Effector memory CD4-positive, alpha-beta T cell (primary cell): Measurements from ENCODE around the gene PHF2.

ENCODE experiments used
- DNase-seq, 3 donors: peaks; one replicate each; pipeline ENCODE4 v3.0.0-alpha.2; 2020
- H3K27ac ChIP-seq: 2 replicates; pipeline ENCODE4 v1.7.0; 2013; ENCODE audit warnings: mild to moderate bottlenecking, low read length, moderate library complexity; ENCODE audit not compliant: insufficient read depth, poor library complexity, severe bottlenecking
- H3K27me3 ChIP-seq: replicated peaks from 2 replicates; pipeline ENCODE4 v1.7.0; 2013; ENCODE audit warnings: mild to moderate bottlenecking, low read length; ENCODE audit not compliant: insufficient read depth, control insufficient read depth, poor library complexity, severe bottlenecking
- H3K36me3 ChIP-seq: 2 replicates; pipeline ENCODE4 v1.7.0; 2013; ENCODE audit warnings: mild to moderate bottlenecking, low read length, moderate library complexity; ENCODE audit not compliant: control insufficient read depth, insufficient read depth
- H3K4me1 ChIP-seq: 2 replicates; pipeline ENCODE4 v1.7.0; 2013; ENCODE audit warnings: low read length, mild to moderate bottlenecking; ENCODE audit not compliant: control insufficient read depth, insufficient read depth, poor library complexity, severe bottlenecking
- H3K4me3 ChIP-seq: 2 replicates; pipeline ENCODE4 v1.7.0; 2013; ENCODE audit warnings: low read length, low read depth, mild to moderate bottlenecking; ENCODE audit not compliant: insufficient read depth, poor library complexity, severe bottlenecking
- H3K9me3 ChIP-seq: 2 replicates; pipeline ENCODE4 v1.7.0; 2013; ENCODE audit warnings: mild to moderate bottlenecking, low read length, moderate library complexity; ENCODE audit not compliant: control insufficient read depth

Gene PHF2

DNA sequence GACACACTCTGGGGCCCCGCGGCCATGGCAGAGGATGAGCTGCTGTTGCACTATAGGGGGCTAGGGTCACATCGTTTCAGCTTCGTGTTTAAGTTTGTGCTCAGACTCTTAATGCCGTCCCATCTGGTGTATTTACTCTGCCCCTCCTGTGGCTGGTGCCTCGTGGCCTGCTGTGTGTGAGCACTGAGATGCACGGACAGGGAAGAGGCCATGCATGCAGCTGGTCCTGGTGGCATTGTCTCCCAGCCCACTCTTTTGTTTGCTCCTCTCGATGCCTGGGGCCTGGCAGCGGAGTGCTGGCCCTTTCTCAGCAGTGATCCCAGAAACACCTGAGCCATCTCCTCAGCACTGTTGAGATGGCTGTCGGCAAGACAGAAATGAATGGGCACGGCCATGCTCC lies 30.0 kb upstream of the PHF2 start:
- no peaks in the 10 kb centered on the region for H3K9me3 ChIP-seq
- H3K4me3 ChIP-seq = no peak overlapping the region
- H3K4me1 ChIP-seq = no peaks in the 10 kb centered on the region
- H3K36me3 ChIP-seq = peaks cover 57% of the 10 kb centered on the region
- DNase-seq = no peak
- H3K27me3 ChIP-seq = no peaks in the 10 kb centered on the region
- no peak overlapping the region for H3K27ac ChIP-seq

- Histone ChIP-seq H3K4me1 (no peaks in the 10 kb centered on the region), H3K9me3 (no peaks in the 10 kb centered on the region), H3K27ac (no peak overlapping the region), H3K36me3 (peaks cover 66% of the 10 kb centered on the region), H3K27me3 (no peaks in the 10 kb centered on the region), H3K4me3 (no peak overlapping the region)
- DNase-seq = no peak
Observed at GRCh38 chr9:93549611-93550010, 26.8 kb upstream of the PHF2 start.

DNA sequence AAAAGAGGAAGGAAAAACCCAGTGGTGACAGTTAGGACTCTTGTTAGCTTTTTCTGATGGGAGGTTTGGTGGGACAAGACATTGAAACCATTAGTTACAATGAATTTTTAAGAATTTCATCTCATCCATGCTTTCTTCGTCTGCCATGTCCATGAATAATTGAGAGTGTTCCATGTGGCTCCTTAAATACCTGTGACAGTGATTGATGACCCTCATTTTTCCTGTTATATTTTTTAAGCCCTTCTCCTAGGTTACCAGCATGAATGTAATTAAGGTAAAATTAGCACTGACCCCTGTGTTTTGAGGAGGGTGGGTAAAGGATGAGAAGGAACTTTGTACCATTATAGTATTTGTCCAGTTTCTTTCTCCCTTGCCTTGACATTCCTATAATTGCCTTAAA lies 23.5 kb upstream of the PHF2 start:
- H3K27me3 ChIP-seq = no peaks in the 10 kb centered on the region
- no peaks in the 10 kb centered on the region for H3K4me1 ChIP-seq
- H3K4me3 ChIP-seq = no peak overlapping the region
- H3K36me3 ChIP-seq = peaks cover 62% of the 10 kb centered on the region
- no peak for DNase-seq
- no peak overlapping the region for H3K27ac ChIP-seq
- H3K9me3 ChIP-seq = no peaks in the 10 kb centered on the region

GRCh38 chr9:93555370-93555769 lies 21.0 kb upstream of the PHF2 start:
- H3K4me1 ChIP-seq = no peaks in the 10 kb centered on the region
- no peak overlapping the region for H3K27ac ChIP-seq
- H3K4me3 ChIP-seq = no peak overlapping the region
- peaks cover 66% of the 10 kb centered on the region for H3K36me3 ChIP-seq
- no peaks in the 10 kb centered on the region for H3K9me3 ChIP-seq
- no peaks in the 10 kb centered on the region for H3K27me3 ChIP-seq
- no peak for DNase-seq

DNA sequence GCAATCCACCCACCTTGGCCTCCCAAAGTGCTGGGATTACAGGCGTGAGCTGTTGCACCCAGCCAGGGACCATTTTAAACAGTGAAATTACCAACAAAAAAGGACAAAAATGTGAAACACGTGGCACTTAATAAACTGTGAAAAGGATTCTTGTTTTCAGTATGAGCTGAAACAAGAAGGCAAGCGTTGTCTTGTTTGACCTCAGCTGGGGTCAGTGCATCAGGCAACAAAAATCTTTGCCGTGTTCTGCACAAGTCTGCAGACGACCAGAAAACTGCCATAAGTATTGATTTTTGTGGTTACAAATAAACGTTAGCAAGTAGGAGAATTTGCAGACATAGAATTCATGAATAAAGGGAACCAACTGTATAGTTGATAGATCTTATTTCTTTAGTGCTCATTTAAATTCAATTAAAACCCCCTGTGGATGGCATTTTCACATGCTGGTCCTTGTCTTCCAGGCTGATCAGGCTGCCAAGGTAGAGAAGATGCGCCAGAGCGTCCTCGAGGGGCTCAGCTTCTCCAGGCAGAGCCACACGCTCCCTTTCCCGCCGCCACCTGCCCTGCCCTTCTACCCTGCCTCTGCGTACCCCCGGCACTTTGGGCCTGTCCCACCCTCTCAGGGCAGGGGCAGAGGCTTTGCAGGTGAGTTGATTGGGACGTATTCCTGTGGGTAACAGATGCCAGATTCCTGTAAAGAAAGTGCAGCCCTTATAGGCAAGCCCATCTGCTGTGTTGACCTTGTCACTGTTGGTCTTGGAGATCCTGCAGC lies 18.8 kb upstream of the PHF2 start:
- DNase-seq = no peak

GRCh38 chr9:93558503-93558902 lies 17.9 kb upstream of the PHF2 start:
- no peaks in the 10 kb centered on the region for H3K27me3 ChIP-seq
- H3K36me3 ChIP-seq = peaks cover 69% of the 10 kb centered on the region
- H3K4me3 ChIP-seq = no peak overlapping the region
- no peaks in the 10 kb centered on the region for H3K4me1 ChIP-seq
- DNase-seq = no peak
- no peaks in the 10 kb centered on the region for H3K9me3 ChIP-seq
- H3K27ac ChIP-seq = no peak overlapping the region

More for the DNA sequence above, 18.8 kb upstream of the PHF2 start:
- Histone ChIP-seq H3K27ac (no peak overlapping the region), H3K27me3 (no peaks in the 10 kb centered on the region), H3K36me3 (peaks cover 67% of the 10 kb centered on the region), H3K9me3 (no peaks in the 10 kb centered on the region), H3K4me3 (no peak overlapping the region), H3K4me1 (no peaks in the 10 kb centered on the region)

DNA sequence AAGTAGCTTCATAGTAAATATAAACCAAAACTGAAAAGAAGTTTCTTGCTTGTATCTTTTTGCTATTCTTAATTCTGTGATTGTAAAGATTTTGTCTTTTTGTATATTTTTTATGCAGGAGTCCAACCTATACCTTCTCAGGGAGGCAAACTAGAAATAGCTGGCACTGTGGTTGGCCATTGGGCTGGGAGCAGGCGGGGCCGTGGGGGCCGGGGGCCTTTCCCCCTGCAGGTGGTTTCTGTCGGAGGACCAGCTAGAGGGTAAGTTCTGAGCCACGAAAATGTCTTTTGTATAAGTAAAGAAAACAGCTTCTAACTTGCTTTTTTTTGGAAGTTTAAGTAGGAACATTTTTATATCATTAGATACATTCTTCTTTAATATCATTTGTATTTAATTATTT lies 15.4 kb upstream of the PHF2 start:
- H3K9me3 ChIP-seq = no peaks in the 10 kb centered on the region
- peaks cover 64% of the 10 kb centered on the region for H3K36me3 ChIP-seq
- no peak overlapping the region for H3K4me3 ChIP-seq
- H3K4me1 ChIP-seq = no peaks in the 10 kb centered on the region
- H3K27ac ChIP-seq = no peak overlapping the region
- H3K27me3 ChIP-seq = no peaks in the 10 kb centered on the region
- DNase-seq = no peak

GRCh38 chr9:93562157-93562556 lies 14.2 kb upstream of the PHF2 start:
- peaks cover 56% of the 10 kb centered on the region for H3K36me3 ChIP-seq
- no peak overlapping the region for H3K27ac ChIP-seq
- no peaks in the 10 kb centered on the region for H3K9me3 ChIP-seq
- peaks cover 4% of the 10 kb centered on the region for H3K4me1 ChIP-seq
- DNase-seq = no peak
- no peaks in the 10 kb centered on the region for H3K27me3 ChIP-seq
- no peak overlapping the region for H3K4me3 ChIP-seq

DNA sequence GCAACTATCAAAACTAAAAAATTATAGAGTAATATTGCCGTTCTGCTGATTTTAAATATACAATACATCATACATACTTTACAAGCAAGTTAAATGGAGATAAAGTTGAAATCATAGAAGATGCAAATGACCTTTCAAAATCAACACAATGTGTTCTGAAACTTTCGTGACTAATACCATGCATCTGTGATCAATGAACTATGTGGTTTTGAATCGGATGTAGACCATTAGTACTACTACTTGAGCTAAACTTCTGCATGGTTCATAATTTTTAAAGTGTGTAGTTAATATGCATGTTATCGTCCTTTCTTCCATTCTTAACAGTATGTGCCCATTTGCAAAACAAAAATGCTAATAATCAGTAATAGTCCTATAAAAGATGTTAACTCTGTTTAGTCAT lies 11.3 kb upstream of the PHF2 start:
- H3K27me3 ChIP-seq = no peaks in the 10 kb centered on the region
- peaks cover 10% of the 10 kb centered on the region for H3K4me1 ChIP-seq
- peaks cover 30% of the 10 kb centered on the region for H3K36me3 ChIP-seq
- H3K4me3 ChIP-seq = no peak overlapping the region
- no peak overlapping the region for H3K27ac ChIP-seq
- no peak for DNase-seq
- no peaks in the 10 kb centered on the region for H3K9me3 ChIP-seq

DNA sequence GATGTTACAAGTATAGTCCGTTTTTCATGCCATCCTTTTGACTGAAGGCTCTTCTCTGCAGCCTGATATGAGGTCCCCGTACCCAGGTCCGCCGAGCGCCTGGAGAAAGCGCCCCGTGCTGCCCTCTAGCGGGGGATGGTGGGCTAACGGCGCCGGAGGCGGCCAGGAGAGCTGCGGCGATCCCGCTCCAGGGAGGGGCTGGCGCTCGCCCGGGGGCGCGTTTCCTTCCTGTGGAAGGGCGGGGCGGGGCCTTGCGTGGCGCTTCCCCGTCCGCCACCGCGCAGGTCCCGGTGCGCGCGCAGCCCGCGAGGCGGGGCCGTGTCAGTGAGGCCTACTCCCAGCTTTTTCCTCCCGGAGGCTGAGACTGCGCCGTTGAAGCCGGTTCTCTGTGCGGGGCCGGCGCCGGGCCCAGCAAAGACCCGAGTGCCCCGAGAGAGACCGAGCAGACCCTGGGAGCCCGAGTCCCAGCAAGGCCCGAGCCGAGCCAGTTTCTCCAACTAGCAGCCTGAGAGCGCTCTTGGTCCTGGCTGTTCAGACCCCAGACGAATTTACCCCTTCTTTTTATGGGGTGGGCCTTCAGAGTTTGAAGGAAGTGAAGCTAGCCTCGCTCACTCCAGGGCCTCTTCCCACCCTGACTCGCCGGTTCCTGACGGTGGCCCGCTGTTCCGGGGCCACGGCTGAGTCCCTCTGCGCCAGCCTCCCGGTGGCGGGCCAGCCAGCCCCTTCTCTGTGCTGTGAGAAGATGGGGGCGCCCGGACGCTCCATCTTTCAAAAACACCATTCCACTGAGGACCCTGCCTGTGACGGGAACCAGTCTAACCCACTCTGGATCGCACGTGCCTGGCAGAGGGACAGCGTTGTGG lies 9.7 kb upstream of the PHF2 start:
- DNase-seq = peak; percentile 96 to 97 (median 97)
- Histone ChIP-seq H3K4me1 (peaks cover 10% of the 10 kb centered on the region), H3K36me3 (peaks cover 26% of the 10 kb centered on the region), H3K9me3 (no peaks in the 10 kb centered on the region), H3K4me3 (peak overlapping the region; percentile 62), H3K27ac (peak overlapping the region; percentile 94), H3K27me3 (no peaks in the 10 kb centered on the region)
